D341Med (cell line): ENCODE measurements around the gene CREBRF.

Experiments used
- DNase-seq: peaks from one replicate; pipeline ENCODE4 v3.0.0; 2012; ENCODE audit warnings: low spot score

The CREBRF gene

GRCh38 chr5:173159256-173159655 lies 103.1 kb downstream of the CREBRF start:
- DNase-seq = no peak

- DNase-seq = no peak
These were observed 105.0 kb downstream of the CREBRF start for GRCh38 chr5:173161148-173161547.

DNA sequence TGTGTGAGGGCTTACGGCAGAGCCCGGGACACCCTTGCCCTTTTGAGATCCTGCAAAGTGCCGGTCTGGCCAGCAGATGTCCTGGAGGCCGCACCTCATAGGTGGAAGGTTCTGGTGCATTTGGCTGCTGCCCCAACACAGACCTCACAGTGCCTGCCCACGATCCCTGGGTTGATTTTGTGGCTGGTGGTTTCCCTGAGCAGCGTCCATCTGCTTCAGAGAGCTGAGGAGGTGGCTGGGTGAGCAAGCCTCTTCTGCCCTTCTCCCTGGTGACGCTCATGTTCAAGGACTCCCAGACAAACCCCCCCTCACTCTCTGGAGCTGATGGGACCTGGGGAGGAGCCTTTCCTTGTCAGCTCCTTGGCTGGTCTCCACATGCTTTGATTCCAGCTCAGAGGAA lies 107.1 kb downstream of the CREBRF start:
- DNase-seq = no peak

DNA sequence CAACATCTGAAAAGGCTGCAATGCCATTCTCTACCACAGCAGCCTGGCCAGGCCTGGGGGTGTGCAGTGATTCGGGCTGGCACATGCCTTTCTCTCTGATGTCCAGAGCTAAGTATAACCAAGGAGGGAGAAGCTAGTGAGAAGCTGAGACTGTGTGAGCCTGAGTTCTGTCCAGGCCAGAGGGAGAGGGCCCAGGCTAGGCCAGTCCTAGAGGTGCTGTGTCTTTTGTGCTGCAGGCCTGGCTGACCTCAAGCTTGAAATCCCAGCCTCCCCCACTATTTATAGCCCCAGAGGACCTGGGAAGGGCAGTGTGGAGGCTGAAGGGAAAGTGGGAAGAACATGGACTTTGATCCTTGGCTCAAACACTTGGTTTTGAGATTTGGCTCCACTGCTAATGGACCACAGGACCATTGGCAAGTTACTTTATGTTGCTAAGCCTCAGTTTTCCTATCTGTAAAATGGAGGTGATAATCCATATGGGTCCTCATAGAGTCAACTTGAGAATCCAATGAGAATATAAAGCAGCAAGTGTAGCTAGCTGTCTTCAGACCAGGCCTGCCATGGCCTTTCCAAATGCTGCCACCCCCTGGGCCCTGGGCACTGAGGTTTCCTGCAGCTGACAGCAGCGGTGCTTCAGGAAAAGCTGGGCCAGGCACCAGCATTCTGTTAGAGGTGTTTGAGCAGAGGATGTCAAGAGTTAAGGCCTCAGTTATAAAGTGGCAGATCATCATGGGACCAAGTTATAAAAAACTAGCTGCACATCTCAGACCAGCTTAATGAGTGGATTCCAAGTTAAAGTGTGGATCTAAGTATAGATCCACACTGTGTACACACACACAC lies 109.2 kb downstream of the CREBRF start:
- no peak for DNase-seq

GRCh38 chr5:173172166-173172565 lies 116.0 kb downstream of the CREBRF start:
- DNase-seq = no peak

DNA sequence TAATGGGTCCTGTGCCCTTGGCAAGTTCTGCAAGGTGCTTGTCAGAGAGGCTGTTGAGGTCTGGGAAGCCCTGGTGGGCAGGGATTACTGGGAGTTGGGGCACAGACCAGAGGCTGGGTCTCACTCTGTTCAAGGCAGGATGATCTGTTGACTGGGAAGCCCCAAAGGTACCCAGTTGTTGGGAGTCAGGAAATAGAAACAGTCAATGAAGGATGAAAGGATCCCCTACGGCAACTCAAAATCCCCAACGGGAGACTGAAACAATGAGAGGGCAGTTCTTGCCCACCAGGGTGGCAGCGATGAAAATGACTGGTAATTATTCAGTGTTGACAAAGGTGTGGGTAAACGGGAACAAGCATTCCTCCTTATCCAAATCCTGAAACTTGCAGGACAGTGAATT lies 119.4 kb downstream of the CREBRF start:
- DNase-seq = no peak

- no peak for DNase-seq
These were observed 122.3 kb downstream of the CREBRF start for GRCh38 chr5:173178369-173178910.

DNA sequence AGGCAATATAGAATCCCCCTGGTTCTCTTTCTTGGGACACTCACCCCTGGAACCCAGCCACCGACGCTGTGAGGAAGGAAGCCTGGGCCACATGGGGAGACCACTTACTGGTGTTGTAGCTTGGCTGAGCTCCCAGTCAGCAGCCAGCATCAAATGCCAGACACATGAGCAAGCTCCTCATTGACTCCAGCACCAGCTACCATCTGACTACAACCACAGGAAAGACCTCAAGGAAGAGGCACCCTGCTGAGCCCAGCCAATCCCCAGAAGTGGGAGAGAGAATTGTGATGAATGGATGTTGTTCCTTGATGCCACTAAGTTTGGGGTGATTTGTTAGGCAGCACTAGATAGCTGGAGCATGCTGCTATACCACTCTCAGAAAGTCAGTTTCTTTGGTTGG lies 124.2 kb downstream of the CREBRF start:
- DNase-seq = no peak

- peak; percentile 55 for DNase-seq
These were observed 131.0 kb downstream of the CREBRF start for GRCh38 chr5:173187054-173187743.

DNA sequence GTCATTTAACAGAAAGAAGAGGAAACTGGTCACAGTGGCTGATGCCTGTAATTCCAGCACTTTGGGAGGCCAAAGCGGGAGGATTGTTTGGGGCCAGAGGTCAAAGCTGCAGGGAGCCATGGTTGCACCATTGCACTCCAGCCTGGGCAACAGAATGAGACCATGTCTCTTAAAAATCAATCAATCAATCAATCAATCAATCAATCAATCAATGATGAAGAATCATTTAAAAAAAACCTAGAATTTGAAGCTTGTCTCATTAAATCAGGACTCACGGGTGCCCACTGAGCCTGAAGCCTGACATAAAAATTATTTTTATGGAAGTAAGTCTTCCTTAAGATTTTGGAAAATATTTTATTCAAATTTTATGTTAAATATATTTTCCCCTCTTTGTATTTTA lies 132.1 kb downstream of the CREBRF start:
- DNase-seq = no peak
